OCI-M2 (cell line): ENCODE data around the gene IQCK.

Experiments used
- DNase-seq: peaks from one replicate; lab custom pipeline; 2025; ENCODE audit not compliant: unreplicated experiment; lab: John Stamatoyannopoulos, UW

Gene IQCK

DNA sequence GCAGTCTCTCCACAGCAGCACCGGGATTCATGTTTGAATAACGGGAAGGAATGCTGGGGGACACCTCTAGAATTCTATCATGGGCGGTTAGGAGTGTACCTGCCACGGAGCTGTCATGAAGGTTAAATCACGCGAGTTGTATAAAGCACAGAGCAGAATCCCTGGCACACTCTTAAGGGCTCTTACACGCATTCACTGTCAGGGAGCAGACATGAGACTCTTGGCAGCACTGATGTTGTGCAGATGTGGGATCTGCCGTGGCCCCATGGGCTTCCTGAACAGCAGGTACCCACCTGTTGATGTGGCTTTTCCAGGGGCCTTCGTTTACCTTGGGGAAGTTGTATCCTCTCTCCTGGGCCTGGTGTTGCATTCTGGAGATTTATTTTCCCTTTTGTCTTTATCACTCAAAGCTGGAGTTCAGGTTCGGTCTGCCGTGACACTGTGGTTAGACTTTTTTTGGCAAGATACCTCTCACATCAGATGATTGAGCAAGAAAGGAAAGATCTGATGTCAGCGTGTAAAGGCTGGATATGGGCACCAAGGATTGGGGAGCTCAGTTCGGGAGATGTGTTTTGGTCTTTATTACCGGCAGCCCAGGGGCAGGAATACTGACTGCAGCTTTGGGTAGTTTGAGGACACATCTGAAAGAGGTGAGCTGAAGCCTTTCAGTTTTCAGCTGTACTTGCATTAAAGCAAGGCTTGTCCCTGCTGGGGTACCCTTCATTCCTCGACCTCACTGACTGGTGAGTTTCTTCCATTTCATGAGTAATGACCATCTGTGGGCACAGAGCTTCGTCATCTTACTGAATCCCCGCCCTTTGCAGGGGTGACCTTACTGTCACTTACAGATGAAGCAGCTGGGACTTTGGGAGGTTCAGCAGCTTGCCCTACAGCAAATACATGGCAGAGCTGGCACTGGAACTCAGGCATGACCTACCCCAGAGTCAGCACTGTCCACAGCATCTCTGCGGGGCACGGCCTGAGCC is 19.3 kb upstream of the IQCK start:
- DNase-seq, result no peak

DNA sequence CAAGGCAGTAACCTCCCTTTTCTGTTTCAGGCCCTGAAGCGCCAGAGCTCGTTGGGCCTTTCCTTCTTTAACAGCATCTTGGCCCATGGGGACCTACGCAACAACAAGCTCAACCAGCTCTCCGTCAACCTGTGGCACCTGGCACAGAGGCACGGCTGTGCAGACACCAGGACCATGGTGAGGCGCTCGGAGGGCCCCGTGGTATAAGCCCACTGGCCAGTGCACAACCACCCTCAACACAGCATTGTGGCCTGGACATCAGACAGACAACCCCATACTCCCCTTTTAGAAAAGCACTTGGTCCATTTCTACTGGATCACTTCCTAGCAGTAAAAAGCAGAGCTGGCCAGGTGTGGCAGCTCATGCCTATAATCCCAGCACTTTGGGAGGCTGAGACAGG is 18.6 kb upstream of the IQCK start:
- no peak for DNase-seq

DNA sequence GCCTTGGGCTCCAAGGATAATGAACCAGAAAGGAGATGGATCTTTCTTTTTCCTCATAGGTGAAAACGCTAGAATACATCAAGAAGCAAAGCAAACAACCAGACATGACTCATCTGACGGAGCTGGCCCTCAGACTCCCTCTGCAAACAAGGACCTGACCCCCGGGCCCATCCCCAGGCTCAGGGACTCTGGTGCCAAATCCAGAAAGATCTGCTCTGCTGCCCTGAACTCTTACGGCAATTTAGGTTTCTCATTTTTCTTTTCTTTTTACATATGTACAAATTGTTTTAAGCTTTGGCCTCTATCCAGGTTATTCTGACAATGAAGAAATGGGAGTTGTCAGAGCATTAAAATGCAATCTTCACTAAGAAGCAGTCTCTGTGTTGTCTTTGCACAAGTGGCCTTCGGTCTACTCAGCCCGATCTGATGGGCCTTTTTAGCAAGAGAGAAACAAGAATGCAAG is 17.7 kb upstream of the IQCK start:
- no peak for DNase-seq

DNA sequence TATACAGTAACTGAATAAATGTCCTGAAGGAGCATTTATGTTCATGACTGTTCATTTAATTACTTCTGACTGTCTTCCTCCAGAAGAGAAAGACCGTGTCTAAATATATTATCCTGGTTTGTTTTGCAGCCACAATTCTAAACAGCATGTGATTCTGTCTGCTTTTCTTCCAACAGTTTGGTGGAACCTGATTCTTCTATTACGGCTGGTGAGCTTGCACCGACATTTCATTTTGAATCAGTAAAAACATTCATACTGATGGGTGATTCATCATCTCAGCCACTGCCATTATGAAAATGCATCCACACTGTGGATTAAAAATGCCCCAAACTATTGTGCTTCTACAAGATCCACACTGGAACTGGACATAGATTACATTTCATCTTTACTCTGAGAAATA is 17.0 kb upstream of the IQCK start:
- DNase-seq, result no peak

DNA sequence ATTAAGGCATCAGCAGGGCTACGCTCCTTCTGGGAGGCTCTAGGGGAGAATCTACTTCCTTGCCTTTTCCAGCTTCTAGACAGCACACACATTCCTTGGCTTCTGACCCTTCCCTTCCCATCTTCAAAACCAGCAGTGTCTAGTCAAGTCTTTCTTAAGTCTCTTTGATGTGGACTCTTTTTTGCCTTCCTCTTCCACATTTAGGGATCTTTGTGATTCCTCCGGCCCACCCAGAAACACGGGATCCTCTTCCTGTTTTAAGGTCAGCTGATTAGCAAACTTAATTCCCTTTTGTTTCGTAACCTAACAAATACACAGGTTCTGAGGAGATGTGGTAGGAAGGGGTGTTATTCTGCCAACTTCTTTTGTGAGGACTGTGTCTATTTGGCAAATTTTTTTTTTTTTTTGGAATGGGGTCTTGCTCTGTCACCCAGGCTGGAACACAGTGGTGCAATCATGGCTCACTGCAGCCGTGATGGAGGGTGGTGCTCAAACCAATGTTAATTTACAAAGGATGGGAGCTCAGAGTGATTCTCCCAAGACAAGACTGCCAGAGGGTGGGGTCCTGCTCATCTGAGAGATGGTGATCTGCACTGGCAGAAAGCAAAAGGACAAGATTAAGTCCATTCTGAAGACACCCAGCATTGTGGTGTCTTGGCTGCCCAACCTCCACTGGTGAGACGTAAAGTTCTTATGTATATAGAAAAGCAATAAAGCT is 14.7 kb upstream of the IQCK start:
- no peak for DNase-seq

DNA sequence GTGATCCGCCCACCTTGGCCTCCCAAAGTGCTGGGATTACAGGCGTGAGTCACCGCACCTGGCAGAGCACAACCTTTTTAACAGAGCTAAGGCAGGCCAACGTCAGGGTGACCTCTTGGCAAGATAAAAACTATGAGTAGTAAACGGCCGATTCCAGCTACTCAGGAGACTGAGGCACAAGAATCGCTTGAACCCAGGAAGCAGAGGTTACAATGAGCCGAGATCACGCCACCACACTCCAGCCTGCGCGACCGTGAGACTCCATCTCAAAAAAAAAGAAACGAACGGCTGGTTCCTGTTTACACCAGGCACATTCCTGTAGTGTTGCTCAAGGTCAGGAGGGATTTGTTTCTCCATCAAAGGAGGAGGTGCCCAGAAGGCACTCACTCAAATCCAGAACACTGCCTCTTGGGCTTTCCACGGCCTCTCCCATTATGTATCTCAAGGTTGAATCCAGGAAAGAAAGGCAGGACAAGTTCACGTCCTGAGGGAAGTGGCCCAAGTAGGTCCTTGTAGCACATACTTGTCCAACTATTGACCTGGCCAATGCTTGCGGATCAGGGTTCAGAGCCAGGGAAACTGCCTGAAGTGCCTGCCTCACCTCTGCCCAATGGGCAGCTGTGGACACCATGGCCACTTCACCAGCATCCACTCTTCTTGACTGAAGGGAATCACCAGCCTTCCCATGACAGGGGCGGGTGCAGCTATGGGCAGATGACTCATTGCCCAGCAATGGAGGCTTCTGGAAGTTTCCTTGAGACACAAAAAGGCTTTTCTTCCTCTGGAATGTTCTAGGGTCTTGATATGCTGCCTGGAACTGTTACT is 13.5 kb upstream of the IQCK start:
- no peak for DNase-seq

DNA sequence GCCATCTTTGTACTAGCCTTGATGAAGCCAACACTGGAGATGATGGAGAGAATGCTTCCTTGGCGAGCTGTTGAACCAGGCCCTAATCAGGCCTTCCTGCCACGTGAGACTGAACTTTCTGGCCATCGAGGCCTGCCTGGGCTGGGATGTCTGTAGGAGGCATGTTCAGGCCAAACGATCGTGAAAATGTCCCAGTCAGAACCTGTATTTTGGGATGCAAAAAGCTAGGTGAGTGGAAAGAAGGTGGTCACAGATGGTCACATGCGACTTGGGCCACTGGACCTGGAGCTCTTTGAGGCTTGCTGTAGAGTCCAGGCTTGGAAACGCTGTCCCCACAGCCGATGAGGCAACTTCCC is 12.9 kb upstream of the IQCK start:
- DNase-seq, result no peak

DNA sequence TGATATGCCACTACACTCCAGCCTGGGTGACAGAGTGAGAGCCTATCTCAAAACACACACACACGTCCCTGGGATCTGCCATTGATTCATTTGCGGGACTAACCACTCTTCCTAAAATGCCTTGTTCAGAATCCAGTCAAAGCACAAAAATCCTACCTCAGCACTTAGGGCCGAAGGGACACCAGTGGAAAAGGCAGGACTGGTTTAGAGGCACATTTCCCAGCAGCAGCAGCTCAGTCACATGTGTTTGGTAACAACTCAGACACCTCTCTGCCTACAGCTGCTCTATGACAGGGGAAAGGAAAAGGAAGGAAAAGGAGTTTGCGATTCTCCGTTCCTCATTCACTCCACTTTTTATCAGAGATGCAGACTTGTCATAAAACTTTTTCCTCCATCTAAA is 12.2 kb upstream of the IQCK start:
- no peak for DNase-seq

DNA sequence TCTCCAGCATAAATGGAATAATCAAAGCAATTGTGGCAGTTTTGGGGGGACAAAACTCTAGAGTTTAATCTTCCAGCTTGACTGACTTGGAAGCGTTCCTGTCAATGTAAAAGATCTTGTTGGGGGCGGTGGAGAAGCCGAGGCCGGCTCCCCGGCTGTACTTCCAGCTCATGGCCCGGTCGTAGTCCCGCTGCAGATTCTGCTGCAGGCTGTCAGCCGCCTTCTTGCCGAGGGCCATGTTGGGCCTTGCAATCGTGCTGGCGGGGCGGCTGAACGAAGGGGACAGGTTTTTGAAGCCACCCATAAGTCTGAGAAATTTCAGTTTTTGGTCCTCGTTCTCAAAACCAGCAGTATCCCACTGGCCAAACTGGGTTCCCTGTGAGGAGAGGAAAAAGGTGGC is 11.2 kb upstream of the IQCK start:
- DNase-seq, result no peak

DNA sequence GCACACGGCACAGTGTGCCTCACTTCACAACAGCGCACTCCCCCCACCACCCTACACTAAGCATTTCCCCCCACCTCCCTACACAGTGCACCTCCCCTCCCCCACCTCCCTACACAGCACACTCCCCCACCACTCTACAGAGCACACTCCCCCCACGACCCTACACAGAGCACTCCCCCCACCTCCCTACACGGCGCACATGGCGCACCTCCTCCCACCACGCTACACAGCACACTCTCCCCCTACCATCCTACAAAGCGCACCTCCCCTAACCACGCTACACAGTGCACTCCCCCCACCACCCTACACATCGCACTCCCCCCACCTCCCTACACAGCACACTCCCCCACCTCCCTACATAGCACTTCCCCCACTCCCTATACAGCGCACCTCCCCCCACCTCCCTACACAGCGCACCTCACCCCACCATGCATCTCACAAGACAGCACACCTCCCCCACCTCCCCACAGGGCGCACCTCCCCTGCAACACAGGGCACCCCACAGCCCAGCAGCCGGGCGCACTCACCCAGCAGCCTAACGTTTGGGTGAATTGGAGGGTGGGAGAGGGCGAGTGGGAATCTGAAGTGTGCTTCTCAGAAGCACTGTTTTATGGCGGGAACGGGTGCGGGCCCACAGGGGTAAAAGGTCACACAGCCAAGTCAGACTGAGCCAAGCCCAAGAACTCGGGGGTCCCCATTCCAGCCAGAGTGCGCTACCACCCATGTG is 10.3 kb upstream of the IQCK start:
- no peak for DNase-seq

DNA sequence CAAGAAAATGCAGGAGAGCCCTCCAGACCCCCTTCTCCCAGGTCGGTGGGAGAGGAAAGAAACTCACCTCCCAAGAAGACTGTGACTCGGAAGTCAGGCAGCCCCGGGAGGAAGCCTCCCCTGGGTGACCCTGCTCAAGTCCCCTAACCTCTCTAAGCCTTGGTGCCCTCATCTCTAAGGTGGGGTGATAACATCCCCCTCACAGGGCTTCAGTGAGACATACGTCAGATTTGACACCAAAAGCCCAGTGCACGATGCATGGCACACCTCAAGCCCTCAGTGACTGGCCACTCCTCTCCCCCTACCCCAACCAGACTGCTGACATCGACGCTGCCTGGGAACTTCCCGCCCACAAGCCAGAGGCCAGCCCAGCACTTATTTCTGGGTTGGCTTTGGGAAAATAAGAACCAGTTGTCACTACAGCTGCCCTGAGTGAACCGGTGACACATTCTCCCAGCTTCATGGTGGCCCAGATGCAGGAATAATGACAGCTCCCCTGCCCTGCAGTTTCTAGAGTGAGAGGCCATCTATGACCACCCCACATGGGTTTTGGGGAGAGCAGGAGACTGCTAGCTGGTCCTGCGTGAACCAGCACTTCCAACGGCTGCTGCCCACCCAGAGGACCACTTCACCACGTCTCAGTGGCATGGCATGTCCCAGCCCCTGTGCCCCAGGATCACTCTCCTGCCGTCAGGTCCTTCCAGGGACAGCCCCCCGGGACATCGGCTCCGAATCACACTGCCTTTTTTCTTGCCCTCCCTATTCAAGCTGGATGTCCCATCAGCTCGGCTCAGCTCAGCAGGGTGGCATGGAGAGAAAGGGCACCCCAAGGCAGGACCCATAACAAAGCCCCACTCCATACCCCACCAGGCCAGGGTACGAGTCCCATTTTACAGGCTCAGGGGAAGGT is 9.5 kb upstream of the IQCK start:
- DNase-seq, result no peak

DNA sequence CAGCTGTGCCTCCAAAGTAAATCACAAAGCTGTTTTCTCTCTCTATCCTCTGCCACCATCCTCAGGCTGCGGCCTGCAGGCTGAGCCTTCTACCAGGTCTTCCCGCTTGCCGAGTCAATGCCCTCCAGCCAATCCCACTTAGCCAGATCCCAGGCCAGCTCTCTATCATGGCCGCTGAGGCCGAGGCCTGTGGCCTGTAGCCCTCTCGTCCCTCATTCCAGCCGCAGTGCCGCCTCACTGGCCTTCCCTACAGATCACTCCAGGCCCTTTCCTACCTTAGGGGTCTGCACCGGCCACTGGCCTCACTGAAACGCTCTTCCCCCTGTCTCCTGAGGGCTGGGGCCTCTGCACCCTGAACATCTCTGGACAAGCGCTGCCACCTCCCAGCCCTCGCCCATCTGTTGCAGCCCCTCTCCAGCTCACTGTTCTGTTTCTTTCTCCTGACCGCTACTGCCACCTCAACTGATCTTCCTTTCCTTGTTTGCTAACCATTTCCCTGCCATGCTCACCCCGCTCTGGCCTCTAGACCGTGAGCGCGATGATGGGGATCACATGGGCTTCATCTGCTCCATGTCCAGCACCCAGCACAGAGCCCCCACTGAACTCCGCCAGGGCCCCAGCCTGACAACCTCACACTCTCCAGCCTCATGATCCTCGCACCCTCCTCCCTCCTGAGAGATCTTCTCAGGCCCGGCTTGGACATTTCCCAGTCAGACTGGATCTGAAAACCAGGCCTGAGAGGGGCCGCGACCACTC is 8.5 kb upstream of the IQCK start:
- no peak for DNase-seq

DNA sequence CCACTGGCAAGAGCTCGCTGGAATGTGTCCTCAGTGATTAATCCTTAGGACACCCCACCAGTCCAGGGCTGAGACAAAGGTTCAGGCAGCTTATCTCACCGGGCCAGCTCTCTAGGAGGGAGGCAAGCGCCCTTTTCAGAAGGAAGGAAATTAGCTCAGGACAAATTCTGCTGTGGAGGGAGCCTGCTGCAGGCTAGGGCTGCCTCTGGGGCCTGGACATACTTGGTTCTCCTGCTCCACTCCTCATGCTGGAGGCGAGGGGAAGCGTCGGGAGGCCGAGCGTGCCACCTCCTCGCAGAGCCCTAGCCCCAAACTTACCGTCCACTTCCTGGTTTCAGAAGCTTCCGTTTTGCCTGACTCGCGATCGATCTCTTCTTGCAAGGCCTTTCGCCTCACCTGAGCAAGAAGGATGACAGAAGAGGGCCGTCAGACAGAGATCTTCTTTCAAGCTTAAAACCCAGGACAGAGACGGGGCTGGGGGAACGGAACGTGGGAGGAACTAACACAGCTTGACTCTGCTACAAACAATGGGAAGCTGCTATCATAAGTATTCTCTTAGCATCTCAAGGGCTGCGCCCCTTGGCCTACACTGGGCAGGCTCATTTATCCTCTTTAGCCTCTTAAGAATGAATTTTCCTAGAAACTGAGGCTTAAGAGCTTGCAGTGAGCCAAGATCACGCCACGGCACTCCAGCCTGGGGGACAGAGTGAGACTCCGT is 7.7 kb upstream of the IQCK start:
- DNase-seq, result no peak

DNA sequence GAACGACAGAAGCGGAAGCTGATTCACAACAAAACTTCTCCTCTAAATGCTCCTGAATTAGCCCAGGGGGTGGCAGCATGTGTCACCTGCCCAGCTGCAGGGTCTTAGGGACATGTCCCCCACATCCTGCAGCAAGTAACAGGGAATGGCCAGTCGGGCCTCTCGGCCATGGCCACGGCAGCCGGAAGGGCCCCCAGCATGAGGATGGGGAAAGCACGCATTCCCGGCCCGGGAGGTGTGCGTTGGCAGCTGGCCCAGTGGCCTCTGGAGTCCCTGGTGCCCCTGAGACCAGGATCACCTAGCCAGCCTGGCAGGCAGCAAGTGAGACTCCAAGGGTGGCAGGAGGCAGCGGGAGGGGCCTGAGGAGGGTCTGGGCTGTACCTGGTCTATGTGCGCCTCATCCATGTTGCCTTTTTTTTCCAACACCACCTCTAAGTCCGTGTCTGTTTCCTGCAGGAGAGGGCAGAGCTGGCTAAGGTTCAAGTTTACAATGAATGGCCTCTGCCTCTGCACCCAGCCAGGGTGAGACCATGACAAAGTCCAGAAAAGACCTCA is 7.0 kb upstream of the IQCK start:
- no peak for DNase-seq

DNA sequence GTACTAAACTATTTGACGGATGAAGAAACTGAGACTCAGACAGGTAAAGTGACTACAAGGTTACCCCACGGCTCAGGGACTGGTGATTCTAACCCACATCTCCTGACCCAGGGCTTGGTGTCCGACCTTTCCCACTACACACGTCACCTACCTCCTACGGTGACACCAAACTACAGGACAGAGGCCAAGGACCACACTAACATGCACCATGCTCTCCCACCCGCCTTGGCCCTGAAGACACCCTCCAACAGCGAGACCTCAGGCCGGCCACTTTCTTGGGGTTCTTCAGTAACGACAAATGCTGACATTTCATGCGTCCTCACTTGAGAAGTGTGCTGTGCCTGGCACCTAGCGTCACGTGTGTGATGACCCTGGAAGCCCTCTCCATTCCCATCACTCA is 6.4 kb upstream of the IQCK start:
- no peak for DNase-seq

DNA sequence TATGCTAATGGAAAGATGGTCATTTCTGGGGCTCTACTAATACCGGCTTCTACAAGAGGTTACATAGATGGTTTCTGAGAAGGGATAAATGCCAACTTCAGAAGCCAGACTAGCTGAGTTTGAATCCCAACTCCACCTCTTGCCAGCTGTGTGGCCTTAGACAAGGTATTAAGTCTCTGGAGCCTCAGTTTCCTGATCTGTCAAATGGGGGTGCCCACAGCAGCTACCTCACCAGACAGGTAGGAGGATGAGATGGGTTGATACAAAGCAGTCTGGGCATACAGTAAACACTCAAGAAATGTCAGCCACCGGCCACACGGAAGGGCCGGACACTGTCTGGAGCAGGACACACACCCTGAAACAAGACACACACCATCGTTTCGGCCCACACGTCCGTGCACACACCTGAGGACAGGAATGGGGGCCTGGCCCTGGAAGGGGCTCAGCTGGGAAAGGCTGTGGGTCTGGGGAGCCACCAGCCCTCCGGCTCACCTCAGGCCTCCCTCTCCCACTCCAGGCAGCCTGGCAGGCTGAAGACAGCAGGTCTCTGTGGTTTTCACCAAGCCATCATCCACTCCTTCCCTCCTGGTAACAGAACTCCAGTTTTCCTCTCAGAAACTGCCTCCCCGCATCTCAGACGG is 5.5 kb upstream of the IQCK start:
- no peak for DNase-seq

DNA sequence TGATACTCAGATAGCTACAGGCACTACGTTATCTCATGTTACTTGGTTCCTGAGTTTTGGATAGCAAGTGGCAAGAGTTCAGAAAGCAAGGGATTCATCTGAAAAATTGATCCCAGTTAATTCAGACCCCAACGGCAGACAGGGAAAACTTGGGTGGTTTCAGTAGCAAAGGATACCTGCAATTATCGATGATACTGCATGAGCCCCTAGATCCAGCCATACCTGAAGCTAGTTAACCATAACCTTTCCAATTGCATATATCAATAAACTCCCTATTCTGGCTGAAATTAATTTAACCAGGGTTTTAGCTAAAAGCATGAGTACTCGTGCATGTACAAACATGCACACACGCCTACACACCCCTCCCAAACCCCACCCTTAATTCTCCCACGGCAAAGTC is 4.4 kb upstream of the IQCK start:
- DNase-seq, result no peak

DNA sequence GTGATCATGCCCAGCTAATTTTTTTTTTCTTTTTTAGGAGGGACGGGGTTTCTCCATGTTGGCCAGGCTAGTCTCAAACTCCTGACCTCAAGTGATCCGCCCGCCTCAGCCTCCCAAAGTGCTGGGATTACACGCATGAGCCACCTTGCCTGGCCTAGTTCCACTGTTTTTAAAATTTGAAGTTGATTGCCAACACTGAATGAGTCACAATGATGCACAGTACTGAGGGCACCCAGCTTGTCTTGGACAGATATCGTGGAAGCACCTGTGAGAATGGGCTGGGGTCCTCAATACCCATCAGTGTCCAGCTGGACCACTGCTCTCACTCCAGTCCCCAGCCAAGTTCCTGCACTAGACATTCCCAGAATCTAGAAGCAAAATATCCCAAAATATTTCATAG is 2.5 kb upstream of the IQCK start:
- DNase-seq, result no peak
